ENCODE data around the gene SH3GLB1. TPM values are rescaled to one million over a fixed set of nuclear protein-coding genes. Genes with fewer than 3 reads are reported as not detected.

The SH3GLB1 gene
- total and polyA plus RNA-seq, 2 of the 13 experiments (the other 11 are each of a cell fraction or from before 2014, with no cell fraction given) = 26.0 to 41.5 TPM

DNA sequence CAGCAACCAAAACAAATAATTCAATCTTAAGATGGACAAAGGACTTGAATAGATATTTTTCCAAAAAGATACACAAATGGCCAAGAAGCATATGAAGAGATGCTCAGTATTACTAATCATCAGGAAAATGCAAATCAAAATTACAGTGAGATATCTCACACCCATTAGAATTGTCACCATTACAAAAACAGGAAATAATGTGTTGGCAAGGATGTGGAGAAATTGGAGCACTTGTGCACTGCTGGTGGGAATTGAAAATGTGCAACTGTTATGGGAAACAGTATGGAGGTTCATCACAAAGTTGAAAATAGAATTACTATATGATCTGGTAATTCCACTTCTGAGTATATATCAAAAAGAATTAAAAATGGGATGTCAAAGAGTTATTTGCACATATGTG, 83.2 kb downstream of the SH3GLB1 start:
- ATAC-seq (no peak), FAIRE-seq (no peak), DNase-seq (ENCODE audit: low spot score) (no peak)
- no TSS peak for BruUV-seq (replicated peaks)
- CTCF ChIA-PET (ENCODE audit: low intra/inter-chr PET ratio, low total read pairs) = no interaction called here
- Histone ChIP-seq H3K36me3 (replicated peaks in 1 of 2; ENCODE audit: control insufficient read depth in 1 of 2, insufficient read depth in 2 of 2, low read length in 2 of 2) (no peaks in the 10 kb centered on the region), H3K4me3 (replicated peaks in 1 of 3; ENCODE audit: insufficient read depth in 1 of 3, low read depth in 2 of 3, low read length in 3 of 3) (no peak overlapping the region), H4K20me1 (ENCODE audit: insufficient read depth, low read length) (no peaks in the 10 kb centered on the region), H3K79me2 (ENCODE audit: insufficient read depth, low read length) (no peaks in the 10 kb centered on the region), H3K4me1 (ENCODE audit: insufficient read depth, low read length) (peaks cover 42% of the 10 kb centered on the region), H3K27ac (ENCODE audit: extremely low read length, insufficient read depth, low read length) (peak overlapping the region; percentile 2), H2AFZ (ENCODE audit: low read length) (no peak overlapping the region), H3K9me3 (ENCODE audit: low read length) (no peaks in the 10 kb centered on the region), H3K9ac (ENCODE audit: insufficient read depth, low read depth, low read length) (no peak overlapping the region), H3K27me3 (ENCODE audit: control insufficient read depth in 1 of 2, insufficient read depth in 2 of 2, low read length in 2 of 2) (no peaks in the 10 kb centered on the region), H3K4me2 (ENCODE audit: low read depth, low read length) (no peak overlapping the region)
- intact Hi-C loops (cut with micrococcal nuclease; ENCODE audit: unreplicated experiment) (no loop called here), in situ Hi-C loops (cut with HindIII; ENCODE audit: extremely low pct_ligation_motif_present, low pct_unique_long_range_greater_than_20kb) (no loop called here)
- POLR2A ChIA-PET = interaction anchor here (1.0 to 1.6 kb wide), 2 partner anchors 14 to 24 kb away, joined by 3 to 17 read pairs; no protein-coding TSS in a partner anchor
- TF ChIP-seq ARID3A (IDR thresholded peaks at IDR 0.05; ENCODE audit: low read depth, low read length) (no peak), RAD21 (CRISPR knock-in tag; IDR thresholded peaks at IDR 0.05) (no peak), ZNF740 (CRISPR knock-in tag; IDR thresholded peaks at IDR 0.05) (no peak), ZNF124 (CRISPR knock-in tag; IDR thresholded peaks at IDR 0.05) (no peak), ZNF350 (CRISPR knock-in tag; IDR thresholded peaks at IDR 0.05; ENCODE audit: borderline replicate concordance, low read depth) (no peak), ZNF790 (CRISPR knock-in tag; IDR thresholded peaks at IDR 0.05; ENCODE audit: borderline replicate concordance) (no peak), AKNA (CRISPR knock-in tag; IDR thresholded peaks at IDR 0.05; ENCODE audit: borderline replicate concordance) (no peak), ZFP62 (CRISPR knock-in tag; IDR thresholded peaks at IDR 0.05) (no peak), ATF6 (CRISPR knock-in tag; conservative IDR thresholded peaks at IDR 0.05) (no peak), ZNF747 (CRISPR knock-in tag; IDR thresholded peaks at IDR 0.05; ENCODE audit: borderline replicate concordance) (no peak)
- TF ChIP-seq, protein P1, sequence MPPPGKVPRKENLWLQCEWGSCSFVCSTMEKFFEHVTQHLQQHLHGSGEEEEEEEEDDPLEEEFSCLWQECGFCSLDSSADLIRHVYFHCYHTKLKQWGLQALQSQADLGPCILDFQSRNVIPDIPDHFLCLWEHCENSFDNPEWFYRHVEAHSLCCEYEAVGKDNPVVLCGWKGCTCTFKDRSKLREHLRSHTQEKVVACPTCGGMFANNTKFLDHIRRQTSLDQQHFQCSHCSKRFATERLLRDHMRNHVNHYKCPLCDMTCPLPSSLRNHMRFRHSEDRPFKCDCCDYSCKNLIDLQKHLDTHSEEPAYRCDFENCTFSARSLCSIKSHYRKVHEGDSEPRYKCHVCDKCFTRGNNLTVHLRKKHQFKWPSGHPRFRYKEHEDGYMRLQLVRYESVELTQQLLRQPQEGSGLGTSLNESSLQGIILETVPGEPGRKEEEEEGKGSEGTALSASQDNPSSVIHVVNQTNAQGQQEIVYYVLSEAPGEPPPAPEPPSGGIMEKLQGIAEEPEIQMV (CRISPR knock-in tag; IDR thresholded peaks at IDR 0.05; ENCODE audit: low read depth) = no peak
- TF ChIP-seq, protein P2, sequence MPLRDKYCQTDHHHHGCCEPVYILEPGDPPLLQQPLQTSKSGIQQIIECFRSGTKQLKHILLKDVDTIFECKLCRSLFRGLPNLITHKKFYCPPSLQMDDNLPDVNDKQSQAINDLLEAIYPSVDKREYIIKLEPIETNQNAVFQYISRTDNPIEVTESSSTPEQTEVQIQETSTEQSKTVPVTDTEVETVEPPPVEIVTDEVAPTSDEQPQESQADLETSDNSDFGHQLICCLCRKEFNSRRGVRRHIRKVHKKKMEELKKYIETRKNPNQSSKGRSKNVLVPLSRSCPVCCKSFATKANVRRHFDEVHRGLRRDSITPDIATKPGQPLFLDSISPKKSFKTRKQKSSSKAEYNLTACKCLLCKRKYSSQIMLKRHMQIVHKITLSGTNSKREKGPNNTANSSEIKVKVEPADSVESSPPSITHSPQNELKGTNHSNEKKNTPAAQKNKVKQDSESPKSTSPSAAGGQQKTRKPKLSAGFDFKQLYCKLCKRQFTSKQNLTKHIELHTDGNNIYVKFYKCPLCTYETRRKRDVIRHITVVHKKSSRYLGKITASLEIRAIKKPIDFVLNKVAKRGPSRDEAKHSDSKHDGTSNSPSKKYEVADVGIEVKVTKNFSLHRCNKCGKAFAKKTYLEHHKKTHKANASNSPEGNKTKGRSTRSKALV (CRISPR knock-in tag; IDR thresholded peaks at IDR 0.05) = no peak
